NCI-H2029 treated with DMSO at 0.1 percent for 48 hours (cell line): Measurements from ENCODE around the gene SLC12A4.
"Not testable (repeated sequence)": the region's sequence is repeated elsewhere in the genome, so short reads cannot be mapped to it uniquely, and the experiment has no call there.

Experiments used
- DNase-seq: peaks from one replicate; lab custom pipeline; 2025; lab: John Stamatoyannopoulos, UW

Gene SLC12A4

GRCh38 chr16:67987460-67988160 is 19.2 kb upstream of the SLC12A4 start:
- DNase-seq: no peak

GRCh38 chr16:67986949-67987348 is 18.5 kb upstream of the SLC12A4 start:
- DNase-seq: no peak

DNA sequence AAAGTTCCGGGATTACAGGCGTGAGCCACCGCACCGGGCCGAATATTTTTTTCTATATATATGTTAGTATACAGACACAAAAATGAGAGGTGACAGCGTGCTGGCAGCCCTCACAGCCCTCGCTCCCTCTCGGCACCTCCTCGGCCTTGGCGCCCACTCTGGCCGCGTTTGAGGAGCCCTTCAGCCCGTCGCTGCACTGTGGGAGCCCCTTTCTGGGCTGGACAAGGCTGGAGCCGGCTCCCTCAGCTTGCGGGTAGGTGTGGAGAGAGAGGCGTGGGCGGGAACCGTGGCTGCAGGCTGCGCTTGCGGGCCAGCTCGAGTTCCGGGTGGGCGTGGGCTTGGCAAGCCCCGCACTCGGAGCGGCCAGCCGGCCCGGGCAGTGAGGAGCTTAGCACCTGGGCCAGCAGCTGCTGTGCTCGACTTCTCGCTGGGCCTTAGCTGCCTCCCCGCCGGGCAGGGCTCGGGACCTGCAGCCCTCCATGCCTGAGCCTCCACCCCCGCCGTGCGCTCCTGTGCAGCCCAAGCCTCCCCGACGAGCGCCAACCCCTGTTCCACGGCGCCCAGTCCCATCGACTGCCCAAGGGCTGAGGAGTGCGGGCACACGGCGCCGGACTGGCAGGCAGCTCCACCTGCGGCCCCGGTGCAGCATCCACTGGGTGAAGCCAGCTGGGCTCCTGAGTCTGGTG is 13.7 kb upstream of the SLC12A4 start:
- no peak for DNase-seq

GRCh38 chr16:67979955-67980678 is 11.7 kb upstream of the SLC12A4 start, which contains the start of gene DPEP3:
DPEP3 (minus strand) TSS chr16:67980499; CDS start chr16:67980380, 119 bp downstream.
- no peak for DNase-seq

GRCh38 chr16:67977469-67978227 is 9.2 kb upstream of the SLC12A4 start:
- DNase-seq: no peak

- DNase-seq: no peak
Measured at GRCh38 chr16:67977005-67977404, 8.6 kb upstream of the SLC12A4 start.

GRCh38 chr16:67976205-67976604 is 7.8 kb upstream of the SLC12A4 start:
- no peak for DNase-seq

GRCh38 chr16:67975321-67976105 is 7.1 kb upstream of the SLC12A4 start:
- DNase-seq: no peak

- DNase-seq: not testable (repeated sequence)
Measured at GRCh38 chr16:67972285-67972684, 3.8 kb upstream of the SLC12A4 start.

DNA sequence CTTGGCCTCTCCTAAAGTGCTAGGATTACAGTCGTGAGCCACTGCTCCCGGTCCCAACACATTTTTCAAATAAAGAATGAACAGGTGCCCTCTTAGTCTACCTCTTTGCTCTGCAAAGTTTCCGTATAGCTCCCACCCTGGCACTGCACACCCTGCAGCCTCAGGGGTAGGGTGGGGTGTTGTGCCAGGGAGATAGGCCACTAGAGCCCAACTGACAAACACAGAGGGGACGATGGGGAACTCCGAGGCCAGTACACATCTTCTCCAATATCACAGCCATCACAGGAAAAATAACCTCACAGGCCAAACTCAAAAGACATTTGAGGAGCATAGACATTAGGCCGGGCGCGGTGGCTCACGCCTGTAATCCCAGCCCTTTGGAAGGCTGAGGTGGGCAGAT is 2.7 kb upstream of the SLC12A4 start:
- DNase-seq: no peak

DNA sequence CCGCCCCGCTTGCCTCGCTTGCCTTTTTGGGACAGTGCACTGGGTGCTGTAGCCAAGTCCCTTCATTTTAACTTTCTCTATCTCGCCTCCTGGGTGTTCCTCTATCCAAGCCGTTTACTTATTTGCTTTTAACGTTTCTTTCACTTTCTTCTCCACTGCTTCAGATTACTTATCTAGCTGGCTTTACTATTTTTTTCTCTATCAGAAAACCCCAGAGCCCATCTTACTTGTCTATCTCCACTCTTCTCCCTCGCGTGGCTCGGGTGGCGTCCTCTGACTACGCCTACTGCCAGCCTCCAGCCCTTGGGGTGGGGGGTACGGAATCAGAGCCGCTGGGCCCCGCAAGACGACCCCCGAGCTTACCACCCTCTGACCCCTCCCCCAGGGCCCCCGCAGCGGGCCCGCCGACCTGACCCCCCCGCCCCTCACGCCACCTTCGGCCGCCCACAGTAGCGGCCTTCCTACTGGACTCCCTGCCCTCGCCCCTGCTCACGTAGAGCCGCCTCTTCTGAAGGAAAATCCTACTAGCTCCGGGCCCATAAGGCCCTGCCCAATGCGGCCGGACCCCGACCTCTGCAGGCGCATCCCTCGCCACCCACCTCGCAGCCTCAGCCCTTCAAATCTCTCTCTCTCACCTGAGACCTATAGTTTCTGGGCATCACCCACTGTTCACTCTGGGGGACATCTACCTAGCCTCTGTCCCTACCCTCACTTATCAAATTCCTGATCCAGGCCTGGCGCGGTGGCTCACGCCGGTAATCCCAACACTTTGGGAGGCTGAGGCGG is 1.0 kb upstream of the SLC12A4 start:
- DNase-seq: no peak

DNA sequence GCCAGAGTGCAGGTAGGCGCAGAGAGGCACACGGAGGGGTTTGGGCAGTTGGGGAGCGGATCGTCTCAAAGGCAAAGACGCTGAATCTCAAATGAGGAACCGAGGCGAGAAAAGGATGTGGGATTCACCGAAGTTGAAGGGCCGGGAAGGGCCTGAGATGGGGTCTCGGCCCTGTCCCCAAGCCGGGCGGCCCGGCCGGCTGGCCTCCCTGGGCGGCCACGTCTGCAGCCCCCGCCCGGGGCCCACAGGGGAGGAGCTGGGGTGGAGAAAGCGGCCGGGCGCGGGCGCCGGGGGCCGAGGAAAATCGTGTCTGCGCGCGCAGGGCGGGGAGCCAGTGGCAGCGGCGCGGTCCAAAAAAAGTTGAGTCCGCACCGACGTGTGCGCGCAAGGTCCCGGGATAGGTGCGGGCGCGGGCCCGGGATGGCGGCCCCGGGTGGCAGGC is 458 bp downstream of the SLC12A4 start:
- DNase-seq: no peak

- DNase-seq: no peak
Measured at GRCh38 chr16:67967183-67967957, 1.1 kb downstream of the SLC12A4 start.

GRCh38 chr16:67966549-67967182 is 1.8 kb downstream of the SLC12A4 start:
- no peak for DNase-seq

GRCh38 chr16:67965668-67966548 is 2.5 kb downstream of the SLC12A4 start:
- no peak for DNase-seq

DNA sequence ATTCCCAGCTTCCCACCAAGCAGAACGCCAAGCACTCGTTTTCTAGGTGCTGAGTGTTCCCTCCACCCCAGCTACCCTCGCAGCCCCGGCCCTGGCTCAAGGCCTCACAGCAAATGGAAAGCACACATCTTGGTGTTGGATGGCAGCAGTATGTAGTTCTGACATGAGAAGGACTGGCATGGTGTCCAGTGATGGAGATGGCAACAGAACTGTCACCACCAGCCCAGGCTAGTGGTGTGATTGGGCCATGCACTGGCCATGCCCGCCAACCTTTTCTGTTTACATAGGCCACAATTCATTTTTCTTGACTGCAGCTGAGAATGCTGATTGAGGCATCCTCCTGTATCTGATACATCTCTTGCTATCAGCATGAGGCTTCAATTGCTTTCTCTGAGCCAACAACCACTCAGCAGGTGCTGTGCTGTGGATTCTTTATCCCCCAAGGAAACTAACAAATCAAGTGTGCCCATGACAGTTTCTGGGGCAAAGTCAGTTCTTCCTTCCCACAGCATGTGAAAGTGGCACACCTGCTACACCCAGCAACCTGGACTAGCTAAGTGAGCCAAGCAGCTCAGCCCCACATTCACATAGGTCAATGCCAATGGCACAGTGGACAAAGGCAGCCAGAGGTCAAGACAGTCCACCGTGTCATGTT is 3.8 kb downstream of the SLC12A4 start:
- no peak for DNase-seq

- no peak for DNase-seq
Measured at GRCh38 chr16:67963662-67964321, 4.6 kb downstream of the SLC12A4 start.
